IMR-90 (cell line): ENCODE measurements around the gene HSPA1A. TPM values are rescaled to one million over a fixed set of nuclear protein-coding genes. Genes with fewer than 3 reads are reported as not detected.
A peak's percentile ranks its signal among the peaks of the same experiment; 100 is the strongest.

Experiments
- CEBPB ChIP-seq: IDR thresholded peaks from 2 replicates; pipeline ENCODE4 v1.6.1; 2012; ENCODE audit warnings: low read depth, low read length, improper control_type of control experiment
- CHD1 ChIP-seq: IDR thresholded peaks from 2 replicates; pipeline ENCODE4 v1.6.1; 2012; ENCODE audit warnings: low read depth, low read length, improper control_type of control experiment
- SMC3 ChIP-seq: fragments of 150-350 bp; IDR thresholded peaks from 2 replicates; pipeline ENCODE4 v1.6.1; 2016; ENCODE audit warnings: low read depth, mild to moderate bottlenecking, antibody characterized with exemption, low read length, moderate library complexity
- polyA plus RNA-seq, 3 experiments: library from polyadenylated mRNA; depleted of rRNA; stranded (reverse); fragments of >200 nt; gene quantifications; 2 replicates each; pipeline ENCODE4 v1.2.3, GENCODE V29; 2012; ENCODE audit warnings: low replicate concordance in 1 of 3
- total RNA-seq: library from RNA; depleted of rRNA; stranded (reverse); fragments of >200 nt; gene quantifications from 2 replicates; pipeline ENCODE4 v1.2.3, GENCODE V29; 2012
- TF ChIP-seq, protein P1 (sequence below): conservative IDR thresholded peaks from 2 replicates; pipeline ENCODE4 v1.5.1; 2012; ENCODE audit warnings: mild to moderate bottlenecking, low read depth, low read length, improper control_type of control experiment

Gene HSPA1A
- total and polyA plus RNA-seq, 2 of the 4 experiments (the other 2 are of a cell fraction) = 94.6 to 95.3 TPM

GRCh38 chr6:31834367-31835250 lies 19.3 kb downstream of the HSPA1A start (continued):
- TF ChIP-seq, protein P1, sequence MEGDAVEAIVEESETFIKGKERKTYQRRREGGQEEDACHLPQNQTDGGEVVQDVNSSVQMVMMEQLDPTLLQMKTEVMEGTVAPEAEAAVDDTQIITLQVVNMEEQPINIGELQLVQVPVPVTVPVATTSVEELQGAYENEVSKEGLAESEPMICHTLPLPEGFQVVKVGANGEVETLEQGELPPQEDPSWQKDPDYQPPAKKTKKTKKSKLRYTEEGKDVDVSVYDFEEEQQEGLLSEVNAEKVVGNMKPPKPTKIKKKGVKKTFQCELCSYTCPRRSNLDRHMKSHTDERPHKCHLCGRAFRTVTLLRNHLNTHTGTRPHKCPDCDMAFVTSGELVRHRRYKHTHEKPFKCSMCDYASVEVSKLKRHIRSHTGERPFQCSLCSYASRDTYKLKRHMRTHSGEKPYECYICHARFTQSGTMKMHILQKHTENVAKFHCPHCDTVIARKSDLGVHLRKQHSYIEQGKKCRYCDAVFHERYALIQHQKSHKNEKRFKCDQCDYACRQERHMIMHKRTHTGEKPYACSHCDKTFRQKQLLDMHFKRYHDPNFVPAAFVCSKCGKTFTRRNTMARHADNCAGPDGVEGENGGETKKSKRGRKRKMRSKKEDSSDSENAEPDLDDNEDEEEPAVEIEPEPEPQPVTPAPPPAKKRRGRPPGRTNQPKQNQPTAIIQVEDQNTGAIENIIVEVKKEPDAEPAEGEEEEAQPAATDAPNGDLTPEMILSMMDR = no peak
- TF ChIP-seq CHD1 (no peak), CEBPB (peak; percentile 32; the same call in 1 of the 2 replicates), SMC3 (no peak)
